ENCODE measurements around the gene DUSP1.

GRCh38 chr5:172728481-172729241, 42.3 kb downstream of the DUSP1 start:
- no peak for TF ChIP-seq CTCF (IDR thresholded peaks at IDR 0.05)
- no peak for TF ChIP-seq POLR2A (IDR thresholded peaks at IDR 0.05)
